GM12878 (cell line): ENCODE results near the gene NOTCH1. TPM values are rescaled to one million over a fixed set of nuclear protein-coding genes. Genes with fewer than 3 reads are reported as not detected.

Experiments
- ATAC-seq: fragments of 200-7000 bp; cut with Tn5 transposase; 3 replicates; pipeline ENCODE4 v1.9.1; 2020; ENCODE audit warnings: mild to moderate bottlenecking, moderate library complexity
- BruUV-seq: library from RNA; stranded (reverse); fragments of 400-500 nt; replicated peaks from 2 replicates; lab custom pipeline; 2021; lab: Mats Ljungman, UMichigan
- CTCF ChIA-PET: fragments of 300-600 bp; sonication (Branson Sonifier 250); formaldehyde crosslinking; extraction: SDS; loops from one replicate; lab custom pipeline; 2021; ENCODE audit warnings: inconsistent platforms; lab: Yijun Ruan, JAX
- POLR2A ChIA-PET: fragments of 350-600 bp; formaldehyde crosslinking; extraction: SDS; loops from one replicate; lab custom pipeline; 2021; ENCODE audit warnings: inconsistent platforms; lab: Charles Lee
- RAD21 ChIA-PET: fragments of 300-600 bp; sonication (Branson Sonifier 250); formaldehyde crosslinking; loops from one replicate; lab custom pipeline; 2023; ENCODE audit warnings: antibody characterized with exemption; ENCODE audit not compliant: unreplicated experiment; lab: Charles Lee
- SMC1A ChIA-PET: fragments of 300-600 bp; sonication (Branson Sonifier 250); formaldehyde crosslinking; loops from one replicate; lab custom pipeline; 2023; ENCODE audit not compliant: unreplicated experiment, uncharacterized antibody; lab: Charles Lee
- DNase-seq: peaks from one replicate; pipeline ENCODE4 v3.0.0-alpha.2; 2011; ENCODE audit warnings: low read depth, low spot score
- FAIRE-seq: peaks from 3 replicates; lab custom pipeline; 2011; peaks lifted over from hg19 to GRCh38; lab: Jason Lieb, UNC
- H2AFZ ChIP-seq: 2 replicates; pipeline ENCODE4 v1.6.0; 2011; ENCODE audit warnings: low read depth, low read length, control low read depth; ENCODE audit not compliant: control insufficient read depth
- H3K27ac ChIP-seq: 2 replicates; pipeline ENCODE4 v1.5.1; 2011; ENCODE audit warnings: control low read depth; ENCODE audit not compliant: control insufficient read depth, insufficient read depth
- H3K27me3 ChIP-seq, 2 experiments: replicated peaks in 1 of 2; 2 replicates each; pipeline versions ENCODE4 v1.6.0 to v1.6.1; 2011; ENCODE audit warnings: low read length in 1 of 2; ENCODE audit not compliant: control insufficient read depth in 2 of 2, insufficient read depth in 2 of 2
- H3K36me3 ChIP-seq, 2 experiments: 2 replicates each; pipeline ENCODE4 v1.5.1; 2011; ENCODE audit warnings: low read length in 1 of 2; ENCODE audit not compliant: control insufficient read depth in 2 of 2, insufficient read depth in 2 of 2
- H3K4me1 ChIP-seq: 2 replicates; pipeline ENCODE4 v1.6.1; 2011; ENCODE audit warnings: mild to moderate bottlenecking, low read length, moderate library complexity, mixed read lengths; ENCODE audit not compliant: control insufficient read depth, insufficient read depth
- H3K4me2 ChIP-seq: 2 replicates; pipeline ENCODE4 v1.6.0; 2011; ENCODE audit warnings: control low read depth; ENCODE audit not compliant: control insufficient read depth, insufficient read depth
- H3K4me3 ChIP-seq: fragments of 200-600 bp; sonication (generic); 2 replicates; pipeline ENCODE4 v1.5.1; 2016
- H3K79me2 ChIP-seq: 2 replicates; pipeline ENCODE4 v1.6.0; 2011; ENCODE audit warnings: low read length; ENCODE audit not compliant: control insufficient read depth, insufficient read depth
- H3K9ac ChIP-seq: 2 replicates; pipeline ENCODE4 v1.8.0; 2011; ENCODE audit warnings: low read length, control low read depth, mixed read lengths; ENCODE audit not compliant: control insufficient read depth, insufficient read depth
- H3K9me3 ChIP-seq: replicated peaks from 3 replicates; pipeline ENCODE4 v1.5.1; 2011; ENCODE audit warnings: mild to moderate bottlenecking, low read length; ENCODE audit not compliant: control insufficient read depth, insufficient read depth
- H4K20me1 ChIP-seq: 2 replicates; pipeline ENCODE4 v1.6.0; 2011; ENCODE audit not compliant: control insufficient read depth, insufficient read depth
- ASH2L ChIP-seq: fragments of 300-600, 200-600 bp; sonication (generic); IDR thresholded peaks from 2 replicates; pipeline ENCODE4 v1.6.1; 2017; ENCODE audit warnings: low read depth, mild to moderate bottlenecking, borderline replicate concordance
- ATF7 ChIP-seq: fragments of 450-650 bp; IDR thresholded peaks from 2 replicates; pipeline ENCODE4 v1.6.1; 2016; ENCODE audit warnings: low read depth, mild to moderate bottlenecking
- EZH2 ChIP-seq: IDR thresholded peaks from 2 replicates; pipeline ENCODE4 v1.6.1; 2012; ENCODE audit warnings: low read depth, mild to moderate bottlenecking, control low read depth, inconsistent platforms, low read length, borderline replicate concordance; ENCODE audit not compliant: control insufficient read depth
- NR2C1 ChIP-seq: fragments of 450-650 bp; IDR thresholded peaks from 2 replicates; pipeline ENCODE4 v1.6.1; 2017; ENCODE audit warnings: antibody characterized with exemption, mild to moderate bottlenecking, moderate library complexity
- NR2F1 ChIP-seq: fragments of 450-650 bp; conservative IDR thresholded peaks from 2 replicates; pipeline ENCODE4 v1.6.1; 2017; ENCODE audit warnings: mild to moderate bottlenecking
- STAT1 ChIP-seq: fragments of 450-650 bp; conservative IDR thresholded peaks from 2 replicates; pipeline ENCODE4 v1.6.1; 2014; ENCODE audit warnings: antibody characterized with exemption, mild to moderate bottlenecking
- TBL1XR1 ChIP-seq: IDR thresholded peaks from 2 replicates; pipeline ENCODE4 v1.6.1; 2012; ENCODE audit warnings: low read depth, low read length, improper control_type of control experiment
- ZBTB33 ChIP-seq: fragments of 450-650 bp; IDR thresholded peaks from 2 replicates; pipeline ENCODE4 v1.6.1; 2017; ENCODE audit warnings: mild to moderate bottlenecking
- ZSCAN29 ChIP-seq: fragments of 450-650 bp; IDR thresholded peaks from 2 replicates; pipeline ENCODE4 v1.6.1; 2017; ENCODE audit warnings: mild to moderate bottlenecking, moderate library complexity
- WGBS: methylation state at CpG from one replicate; pipeline ENCODE4 v1.1.6; 2016; ENCODE audit warnings: low lambda C conversion rate; ENCODE audit not compliant: insufficient replicate concordance, insufficient coverage; ENCODE audit errors: missing lambda C conversion rate; 5-methylcytosine and 5-hydroxymethylcytosine counted together
- in situ Hi-C: fragments of 300-500 bp; cut with MboI; formaldehyde crosslinking; loops from 9 replicates; pipeline ENCODE4 v1.14.3; 2018; ENCODE audit warnings: mixed read lengths
- intact Hi-C: fragments of 100-400 bp; cut with micrococcal nuclease; formaldehyde crosslinking; loops from one replicate; pipeline ENCODE4 v1.14.2; 2022; ENCODE audit not compliant: unreplicated experiment
- polyA plus RNA-seq, 11 experiments: library from polyadenylated mRNA; depleted of rRNA in 4 of 11; unstranded in 6 of 11; stranded (reverse) in 5 of 11; fragments of >200 nt; fragmentation: Nextera tagmentation in 4 of 11; fragmentation: Illumina TruSeq in 1 of 11; extraction: Ambion mirVana in 4 of 11; extraction: Trizol in 1 of 11; gene quantifications; 1 replicate in 1 of 11; 2 replicates in 10 of 11; pipeline versions ENCODE4 v1.2.1 to v1.2.3, GENCODE V29; 2011 to 2016; ENCODE audit warnings: inconsistent platforms in 2 of 11, missing spikeins in 2 of 11, low read depth in 1 of 11
- total RNA-seq, 4 experiments: library from RNA; depleted of rRNA in 3 of 4; stranded (reverse); fragments of >200 nt in 3 of 4; fragmentation: Illumina TruSeq in 1 of 4; extraction: Trizol in 1 of 4; gene quantifications; 2 replicates each; pipeline versions ENCODE4 v1.2.1 to v1.2.3, GENCODE V29; 2013 to 2021
- TF ChIP-seq, protein P1 (sequence below): IDR thresholded peaks from 2 replicates; pipeline ENCODE4 v1.6.1; 2011; ENCODE audit warnings: borderline replicate concordance, low read depth, mild to moderate bottlenecking, moderate library complexity, low read length; ENCODE audit not compliant: insufficient read depth, poor library complexity, severe bottlenecking

NOTCH1 gene
- total and polyA plus RNA-seq, 10 of the 15 experiments (the other 5 are each of a cell fraction or from before 2014, with no cell fraction given) = 0.02 to 40.0 (median 3.7) TPM

DNA sequence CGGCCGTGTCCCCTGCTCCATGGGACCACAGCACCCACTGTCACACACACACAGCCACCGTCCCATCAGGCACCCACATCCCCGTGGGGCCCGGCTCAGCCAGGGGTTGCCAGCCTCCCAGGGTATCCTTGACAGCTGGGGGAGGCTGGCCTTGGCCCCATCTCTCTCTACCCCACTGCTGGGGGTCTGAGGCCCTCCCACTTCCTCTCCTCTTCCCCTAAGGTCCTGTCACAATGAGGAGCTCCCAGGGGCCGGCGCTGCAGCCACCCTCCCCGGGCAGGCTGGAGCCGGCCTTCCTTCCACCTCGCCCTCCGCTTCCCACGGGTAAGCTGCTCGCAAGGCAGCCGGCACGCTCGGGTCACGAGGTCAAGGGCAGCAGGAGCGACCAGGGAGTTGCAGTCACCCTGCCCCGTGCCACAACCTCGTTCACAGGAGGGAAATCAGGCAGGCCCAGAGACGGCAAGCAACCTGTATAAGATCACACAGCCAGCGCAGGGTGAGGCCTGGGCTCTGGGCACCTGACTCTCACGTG, 38.6 kb upstream of the NOTCH1 start:
- Histone ChIP-seq H3K4me3 (no peak overlapping the region), H3K4me2 (no peak overlapping the region), H3K9ac (no peak overlapping the region), H3K27ac (no peak overlapping the region), H3K79me2 (no peaks in the 10 kb centered on the region), H3K4me1 (peaks cover 15% of the 10 kb centered on the region), H4K20me1 (no peaks in the 10 kb centered on the region), H2AFZ (no peak overlapping the region), H3K27me3 (no peaks in the 10 kb centered on the region), H3K9me3 (no peaks in the 10 kb centered on the region; the same call in 2 of the 3 replicates), H3K36me3 (no peaks in the 10 kb centered on the region)
- ATAC-seq (no peak), DNase-seq (no peak), FAIRE-seq (no peak)
- intact Hi-C loops = no loop called here
- TF ChIP-seq ZSCAN29 = no peak
- no peak for TF ChIP-seq ZBTB33
- TF ChIP-seq ATF7 = no peak
- TF ChIP-seq, protein P1, sequence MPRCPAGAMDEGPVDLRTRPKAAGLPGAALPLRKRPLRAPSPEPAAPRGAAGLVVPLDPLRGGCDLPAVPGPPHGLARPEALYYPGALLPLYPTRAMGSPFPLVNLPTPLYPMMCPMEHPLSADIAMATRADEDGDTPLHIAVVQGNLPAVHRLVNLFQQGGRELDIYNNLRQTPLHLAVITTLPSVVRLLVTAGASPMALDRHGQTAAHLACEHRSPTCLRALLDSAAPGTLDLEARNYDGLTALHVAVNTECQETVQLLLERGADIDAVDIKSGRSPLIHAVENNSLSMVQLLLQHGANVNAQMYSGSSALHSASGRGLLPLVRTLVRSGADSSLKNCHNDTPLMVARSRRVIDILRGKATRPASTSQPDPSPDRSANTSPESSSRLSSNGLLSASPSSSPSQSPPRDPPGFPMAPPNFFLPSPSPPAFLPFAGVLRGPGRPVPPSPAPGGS = no peak
- no peak for TF ChIP-seq NR2F1
- no peak for TF ChIP-seq NR2C1
- no peak for TF ChIP-seq TBL1XR1
- no peak for TF ChIP-seq EZH2
- TF ChIP-seq ASH2L = no peak
- TF ChIP-seq STAT1 = no peak
- no TSS peak for BruUV-seq
- POLR2A ChIA-PET = no interaction called here
- RAD21 ChIA-PET = no interaction called here
- CTCF ChIA-PET = no interaction called here
- in situ Hi-C loops = no loop called here
- SMC1A ChIA-PET = no interaction called here
- 34% methylated on average over 21 of the region's 23 CpGs for WGBS
